ENCODE results near the gene CYLD. TPM values are rescaled to one million over a fixed set of nuclear protein-coding genes. Genes with fewer than 3 reads are reported as not detected.

Gene CYLD
- total RNA-seq, 1 experiment from 2014 or later: 12.5 TPM

DNA sequence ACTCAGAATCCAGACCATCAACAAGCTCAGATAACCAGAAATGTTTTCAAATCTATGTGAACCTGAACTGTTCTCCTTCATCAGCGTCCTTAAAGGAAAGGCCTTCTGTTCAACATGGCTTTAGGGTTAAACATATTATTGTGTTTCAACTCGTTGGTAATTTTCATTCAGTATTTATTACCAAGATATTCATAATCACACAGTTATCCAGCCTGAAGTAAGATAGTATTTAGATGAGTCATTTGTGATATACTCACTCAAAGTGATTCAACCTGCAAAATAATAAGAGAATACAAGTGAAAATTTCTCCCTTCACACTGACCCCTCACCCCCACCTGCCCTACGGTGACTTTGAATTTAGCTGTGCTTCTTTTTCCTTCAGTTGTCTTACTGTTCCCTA lies 3.0 kb downstream of the CYLD start:
- H3K36me3 Mint-ChIP-seq (ENCODE audit: insufficient read depth in 1 of 3, low read depth in 3 of 3): no peaks in the 10 kb centered on the region
- 0 out of 5 replicates have a peak overlapping the region, but pooled peaks of 1 of the 2 experiments have one; percentile 62 for H3K4me3 Mint-ChIP-seq
- Histone ChIP-seq H3T11ph (ENCODE audit: low read length) (no peak overlapping the region), H3K23ac (ENCODE audit: insufficient read length, low read depth, low read length) (no peak overlapping the region), H4K8ac (replicated peaks; ENCODE audit: insufficient read length, low read depth, low read length) (no peak overlapping the region), H3K9me3 (ENCODE audit: control insufficient read depth, low read depth, low read length) (no peaks in the 10 kb centered on the region), H4K20me1 (ENCODE audit: control insufficient read depth, insufficient read depth, insufficient read length) (no peaks in the 10 kb centered on the region), H2AK5ac (ENCODE audit: insufficient read length, low read length) (no peak overlapping the region), H3K79me1 (ENCODE audit: insufficient read depth, low read depth, low read length, poor library complexity, severe bottlenecking) (no peaks in the 10 kb centered on the region), H2BK15ac (ENCODE audit: low read depth, low read length) (no peak overlapping the region), H4K5ac (ENCODE audit: insufficient read length, low read depth, low read length) (no peak overlapping the region), H2BK12ac (ENCODE audit: insufficient read length, low read depth, low read length) (no peak overlapping the region), H3K4me1 (ENCODE audit: insufficient read depth, low read length) (0 out of 2 replicates have a peak, but pooled peaks cover 3% of the 10 kb centered on the region), H3K23me2 (ENCODE audit: insufficient read length, low read depth, low read length, poor library complexity, severe bottlenecking) (peaks cover 3% of the 10 kb centered on the region), H3K4me2 (ENCODE audit: insufficient read depth, insufficient read length, low read length) (no peak overlapping the region), H3K14ac (ENCODE audit: insufficient read depth, low read length) (no peak overlapping the region), H3K18ac (ENCODE audit: insufficient read length, low read depth, low read length) (no peak overlapping the region), H2BK5ac (ENCODE audit: insufficient read length, low read length) (no peak overlapping the region), H3K27me3 (ENCODE audit: insufficient read depth, low read length) (no peaks in the 10 kb centered on the region), H3K79me2 (ENCODE audit: insufficient read depth, low read length) (no peaks in the 10 kb centered on the region), H2BK120ac (ENCODE audit: low read depth, low read length, poor library complexity, severe bottlenecking) (no peak overlapping the region), H3K27ac (ENCODE audit: insufficient read length, low read depth, low read length) (no peak overlapping the region), H3K4ac (ENCODE audit: low read depth, low read length) (no peak overlapping the region), H4K91ac (ENCODE audit: insufficient read length, low read depth, low read length) (no peak overlapping the region), H3K9ac (ENCODE audit: extremely low read depth, insufficient read length, low read length) (no peak overlapping the region), H3K56ac (ENCODE audit: insufficient read length, low read depth, low read length) (no peak overlapping the region), H2AFZ (ENCODE audit: low read length) (no peak overlapping the region), H2BK20ac (ENCODE audit: low read depth, low read length, poor library complexity, severe bottlenecking) (no peak overlapping the region)
- no peak overlapping the region for H3K27ac Mint-ChIP-seq
- peaks cover 9% of the 10 kb centered on the region; the same call in 1 of the 2 replicates for H3K27me3 Mint-ChIP-seq (ENCODE audit: low read depth)
- no peaks in the 10 kb centered on the region for H3K9me3 Mint-ChIP-seq
- no peak for DNase-seq
- TF ChIP-seq, protein P1, sequence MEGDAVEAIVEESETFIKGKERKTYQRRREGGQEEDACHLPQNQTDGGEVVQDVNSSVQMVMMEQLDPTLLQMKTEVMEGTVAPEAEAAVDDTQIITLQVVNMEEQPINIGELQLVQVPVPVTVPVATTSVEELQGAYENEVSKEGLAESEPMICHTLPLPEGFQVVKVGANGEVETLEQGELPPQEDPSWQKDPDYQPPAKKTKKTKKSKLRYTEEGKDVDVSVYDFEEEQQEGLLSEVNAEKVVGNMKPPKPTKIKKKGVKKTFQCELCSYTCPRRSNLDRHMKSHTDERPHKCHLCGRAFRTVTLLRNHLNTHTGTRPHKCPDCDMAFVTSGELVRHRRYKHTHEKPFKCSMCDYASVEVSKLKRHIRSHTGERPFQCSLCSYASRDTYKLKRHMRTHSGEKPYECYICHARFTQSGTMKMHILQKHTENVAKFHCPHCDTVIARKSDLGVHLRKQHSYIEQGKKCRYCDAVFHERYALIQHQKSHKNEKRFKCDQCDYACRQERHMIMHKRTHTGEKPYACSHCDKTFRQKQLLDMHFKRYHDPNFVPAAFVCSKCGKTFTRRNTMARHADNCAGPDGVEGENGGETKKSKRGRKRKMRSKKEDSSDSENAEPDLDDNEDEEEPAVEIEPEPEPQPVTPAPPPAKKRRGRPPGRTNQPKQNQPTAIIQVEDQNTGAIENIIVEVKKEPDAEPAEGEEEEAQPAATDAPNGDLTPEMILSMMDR (conservative IDR thresholded peaks at IDR 0.05): no peak
- H3K4me1 Mint-ChIP-seq: peaks cover 29 to 40% of the 10 kb centered on the region in 2 experiments
- no CpG with 5 or more reads among the region's 3 CpGs for WGBS (ENCODE audit: extremely low coverage, insufficient read length, low lambda C conversion rate)

Measured in H9 (cell line).